CD4-positive, alpha-beta memory T cell (primary cell): ENCODE data around the gene THAP7. TPM values are rescaled to one million over a fixed set of nuclear protein-coding genes. Genes with fewer than 3 reads are reported as not detected.
"Not testable (repeated sequence)": the region's sequence is repeated elsewhere in the genome, so short reads cannot be mapped to it uniquely, and the experiment has no call there.

Experiments
- CTCF ChIA-PET: fragments of 350-600 bp; sonication (Branson Sonifier 250); formaldehyde crosslinking; loops from one replicate; lab custom pipeline; 2021; ENCODE audit warnings: inconsistent platforms; ENCODE audit not compliant: partially characterized antibody; lab: Charles Lee
- POLR2A ChIA-PET: fragments of 350-600 bp; sonication (Branson Sonifier 250); formaldehyde crosslinking; loops from one replicate; lab custom pipeline; 2021; ENCODE audit not compliant: partially characterized antibody; lab: Charles Lee
- DNase-seq, 5 donors: peaks; one replicate each; pipeline versions ENCODE4 v3.0.0 to v3.0.0-alpha.2; 2020 to 2022; ENCODE audit warnings: mixed read lengths in 1 of 5
- H3K27ac ChIP-seq: one replicate; pipeline ENCODE4 v1.7.0; 2013; ENCODE audit warnings: low read depth, low read length
- H3K27me3 ChIP-seq: 2 replicates; pipeline ENCODE4 v1.7.0; 2013; ENCODE audit warnings: mild to moderate bottlenecking, low read length, moderate library complexity; ENCODE audit not compliant: insufficient read depth
- H3K36me3 ChIP-seq: 2 replicates; pipeline ENCODE4 v1.7.0; 2013; ENCODE audit warnings: mild to moderate bottlenecking, low read length, moderate library complexity; ENCODE audit not compliant: insufficient read depth
- H3K4me1 ChIP-seq: 2 replicates; pipeline ENCODE4 v1.7.0; 2013; ENCODE audit warnings: mild to moderate bottlenecking, low read length, moderate library complexity; ENCODE audit not compliant: insufficient read depth
- H3K4me3 ChIP-seq, 2 donors: one replicate each; pipeline ENCODE4 v1.7.0; 2013; ENCODE audit warnings: low read length in 2 of 2, mild to moderate bottlenecking in 1 of 2
- H3K9me3 ChIP-seq, 2 donors: one replicate each; pipeline ENCODE4 v1.7.0; 2013; ENCODE audit warnings: low read length in 2 of 2, control low read depth in 1 of 2; ENCODE audit not compliant: control insufficient read depth in 1 of 2
- H3K27ac Mint-ChIP-seq, 7 donors: one replicate each; pipeline ENCODE4 v1.8.0; 2020 to 2021; ENCODE audit warnings: mixed read lengths in 7 of 7, mild to moderate bottlenecking in 6 of 7, inconsistent platforms in 3 of 7, moderate library complexity in 3 of 7
- H3K27me3 Mint-ChIP-seq, 2 donors: one replicate each; pipeline ENCODE4 v1.8.0; 2020 to 2021; ENCODE audit warnings: mixed read lengths in 2 of 2
- H3K36me3 Mint-ChIP-seq, 2 donors: one replicate each; pipeline ENCODE4 v1.8.0; 2020 to 2021; ENCODE audit warnings: mixed read lengths in 2 of 2, inconsistent platforms in 1 of 2, mild to moderate bottlenecking in 1 of 2
- H3K4me1 Mint-ChIP-seq, 4 donors: one replicate each; pipeline ENCODE4 v1.8.0; 2020 to 2021; ENCODE audit warnings: mixed read lengths in 4 of 4, mild to moderate bottlenecking in 1 of 4
- H3K4me3 Mint-ChIP-seq, 8 donors: one replicate each; pipeline ENCODE4 v1.8.0; 2020 to 2021; ENCODE audit warnings: mixed read lengths in 8 of 8, mild to moderate bottlenecking in 7 of 8, moderate library complexity in 6 of 8, inconsistent platforms in 3 of 8
- H3K9me3 Mint-ChIP-seq, 8 donors: one replicate each; pipeline ENCODE4 v1.8.0; 2020 to 2021; ENCODE audit warnings: mixed read lengths in 8 of 8, mild to moderate bottlenecking in 5 of 8, inconsistent platforms in 3 of 8, moderate library complexity in 1 of 8
- intact Hi-C: fragments of 100-400 bp; cut with micrococcal nuclease; formaldehyde crosslinking; loops from one replicate; pipeline ENCODE4 v1.15.1; 2023
- polyA plus RNA-seq, 2 donors: library from polyadenylated mRNA; unstranded; fragments of 300-500 nt; fragmentation: Illumina TruSeq; gene quantifications; one replicate each; pipeline ENCODE4 v1.2.3, GENCODE V29; 2021
- total RNA-seq, 2 experiments: library from RNA; stranded (reverse); gene quantifications; one replicate each; pipeline ENCODE4 v1.2.3, GENCODE V29; 2021

Gene THAP7
- total and polyA plus RNA-seq, 4 experiments from 2014 or later, result 45.9 to 65.0 (median 53.6) TPM

- H3K27me3 ChIP-seq, result no peaks in the 10 kb centered on the region
- H3K4me1 ChIP-seq, result peaks cover 24% of the 10 kb centered on the region
- no peaks in the 10 kb centered on the region for H3K9me3 ChIP-seq
- Mint-ChIP-seq H3K4me3 (peak within 1 kb of the TSS; percentile 55 to 84 (median 72)), H3K27me3 (peaks cover 5 to 9% of the 10 kb centered on the region in 2 donors), H3K27ac (peak within 1 kb of the TSS; percentile 70 to 97 (median 92)), H3K9me3 (no peaks in the 10 kb centered on the region), H3K4me1 (peaks cover 9 to 30% (median 25%) of the 10 kb centered on the region in 4 donors), H3K36me3 (no peaks in the 10 kb centered on the region)
- DNase-seq, result peak; percentile 60 to 76 (median 66)
- intact Hi-C loops, result no loop called here
- CTCF ChIA-PET, result no interaction called here
- no peaks in the 10 kb centered on the region for H3K36me3 ChIP-seq
- H3K4me3 ChIP-seq, result no peak within 1 kb of the TSS
- POLR2A ChIA-PET, result interaction anchor here (1.1 kb wide), 1 partner anchor 64 kb away, joined by 3 read pairs; no protein-coding TSS in a partner anchor
- H3K27ac ChIP-seq, result no peak within 1 kb of the TSS
Measured at GRCh38 chr22:21045585-21046294, 43.8 kb upstream of the THAP7 start, which contains the start of gene LRRC74B. Gene LRRC74B (plus strand): TSS chr22:21045946. CDS start chr22:21045987, 41 bp downstream.

- Histone ChIP-seq H3K4me3 (no peak overlapping the region), H3K27me3 (no peaks in the 10 kb centered on the region), H3K4me1 (peaks cover 24% of the 10 kb centered on the region), H3K9me3 (no peaks in the 10 kb centered on the region), H3K36me3 (no peaks in the 10 kb centered on the region), H3K27ac (no peak overlapping the region)
- CTCF ChIA-PET, result no interaction called here
- no peaks in the 10 kb centered on the region for H3K36me3 Mint-ChIP-seq
- intact Hi-C loops, result no loop called here
- peak overlapping the region; percentile 55 to 84 (median 72) for H3K4me3 Mint-ChIP-seq
- H3K4me1 Mint-ChIP-seq, result peaks cover 9 to 30% (median 25%) of the 10 kb centered on the region in 4 donors
- no peaks in the 10 kb centered on the region for H3K9me3 Mint-ChIP-seq
- no peak for DNase-seq
- H3K27ac Mint-ChIP-seq, result peak overlapping the region; percentile 70 to 97 (median 92)
- POLR2A ChIA-PET, result interaction anchor here (1.1 kb wide), 1 partner anchor 63 kb away, joined by 3 read pairs; no protein-coding TSS in a partner anchor
- H3K27me3 Mint-ChIP-seq, result peaks cover 6 to 9% of the 10 kb centered on the region in 2 donors
Measured at GRCh38 chr22:21044931-21045584, 43.1 kb upstream of the THAP7 start.

- H3K36me3 Mint-ChIP-seq, result no peaks in the 10 kb centered on the region
- Histone ChIP-seq H3K36me3 (no peaks in the 10 kb centered on the region), H3K4me3 (no peak overlapping the region), H3K4me1 (peaks cover 24% of the 10 kb centered on the region), H3K27ac (no peak overlapping the region), H3K27me3 (no peaks in the 10 kb centered on the region), H3K9me3 (no peaks in the 10 kb centered on the region)
- POLR2A ChIA-PET, result interaction anchor here (1.3 kb wide), 1 partner anchor 41 kb away, joined by 3 read pairs; no protein-coding TSS in a partner anchor
- peak overlapping the region in 2 of 8 donors; percentile 21 to 48 for H3K4me3 Mint-ChIP-seq
- intact Hi-C loops, result no loop called here
- CTCF ChIA-PET, result no interaction called here
- DNase-seq, result no peak
- peak overlapping the region in 4 of 7 donors; percentile 23 to 81 (median 71) for H3K27ac Mint-ChIP-seq
- H3K9me3 Mint-ChIP-seq, result no peaks in the 10 kb centered on the region
- H3K4me1 Mint-ChIP-seq, result peaks cover 9 to 30% (median 25%) of the 10 kb centered on the region in 4 donors
- peaks cover 9 to 12% of the 10 kb centered on the region in 2 donors for H3K27me3 Mint-ChIP-seq
Measured at GRCh38 chr22:21043860-21044535, 42.1 kb upstream of the THAP7 start.

DNA sequence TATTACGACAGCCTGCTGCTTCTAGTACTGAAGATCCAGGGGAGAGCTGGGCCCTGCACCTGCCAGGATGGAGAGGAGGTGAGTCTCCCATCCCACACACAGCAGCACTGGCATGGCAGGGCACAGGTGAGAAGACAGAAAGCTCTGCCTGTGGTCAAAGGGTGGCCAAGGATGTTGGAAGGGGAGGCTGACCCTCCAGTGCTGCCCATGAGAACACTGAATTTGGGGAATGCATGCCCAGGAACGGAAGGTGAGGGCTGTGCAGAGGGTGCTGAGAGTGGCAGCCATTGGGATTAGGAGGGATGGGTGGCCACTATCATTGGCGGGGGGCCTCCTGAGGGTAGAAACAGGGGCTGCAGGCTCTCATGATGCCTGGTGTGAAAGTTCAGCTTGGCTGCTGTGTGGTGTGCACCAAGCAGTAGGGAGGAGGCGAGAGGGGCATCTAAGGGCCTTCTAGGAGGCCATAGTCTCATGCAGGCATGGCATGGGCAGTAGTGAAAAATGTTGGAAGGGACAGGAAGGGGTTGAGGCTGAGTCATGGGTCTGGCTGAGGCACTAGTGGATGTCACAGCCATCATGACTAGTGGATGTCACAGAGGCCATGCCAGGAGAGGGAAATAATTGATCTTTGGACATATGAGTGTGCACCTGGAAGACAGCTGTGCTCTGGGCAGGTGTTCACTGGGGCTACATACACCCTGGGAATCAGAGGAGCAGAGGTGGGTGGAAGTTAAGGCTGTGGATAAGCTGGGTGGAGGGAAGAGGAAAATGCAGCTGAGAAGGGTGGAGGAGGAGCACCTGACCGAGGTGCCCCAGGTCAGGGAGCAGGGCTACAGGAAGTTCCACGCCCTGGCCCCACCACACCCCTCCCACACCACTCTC is 41.3 kb upstream of the THAP7 start:
- Histone ChIP-seq H3K27ac (no peak overlapping the region), H3K4me1 (peaks cover 24% of the 10 kb centered on the region), H3K4me3 (no peak overlapping the region), H3K36me3 (no peaks in the 10 kb centered on the region), H3K27me3 (no peaks in the 10 kb centered on the region), H3K9me3 (no peaks in the 10 kb centered on the region)
- ChIA-PET POLR2A (interaction anchor here (1.3 kb wide), 1 partner anchor 40 kb away, joined by 3 read pairs; no protein-coding TSS in a partner anchor), CTCF (no interaction called here)
- DNase-seq, result no peak
- Mint-ChIP-seq H3K27me3 (peaks cover 14 to 17% of the 10 kb centered on the region in 2 donors), H3K4me3 (peak overlapping the region in 6 of 8 donors; percentile 15 to 77 (median 36)), H3K27ac (peak overlapping the region in 5 of 7 donors; percentile 23 to 77 (median 67)), H3K9me3 (no peaks in the 10 kb centered on the region), H3K36me3 (no peaks in the 10 kb centered on the region), H3K4me1 (peaks cover 9 to 30% (median 25%) of the 10 kb centered on the region in 4 donors)
- intact Hi-C loops, result no loop called here

DNA sequence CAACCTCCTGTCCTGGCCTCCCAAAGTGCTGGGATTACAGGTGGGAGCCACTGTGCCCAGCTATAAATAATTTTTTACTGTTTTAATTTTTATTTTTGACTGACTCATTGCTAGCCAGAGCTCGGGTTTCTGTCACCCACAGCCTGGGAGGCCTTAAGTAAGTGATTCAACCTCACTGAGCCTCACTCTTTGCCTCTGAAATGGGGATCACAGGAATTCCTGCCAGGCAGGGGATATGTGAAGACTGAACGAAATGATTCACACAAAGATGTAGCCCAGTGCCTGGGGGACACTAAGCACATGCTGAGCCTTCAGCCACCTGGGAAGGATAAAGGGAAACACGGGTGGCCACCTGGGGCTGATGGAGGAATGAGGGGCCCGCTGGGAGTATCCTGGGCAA is 40.0 kb upstream of the THAP7 start:
- Histone ChIP-seq H3K9me3 (no peaks in the 10 kb centered on the region), H3K4me3 (no peak overlapping the region), H3K27ac (no peak overlapping the region), H3K36me3 (no peaks in the 10 kb centered on the region), H3K27me3 (no peaks in the 10 kb centered on the region), H3K4me1 (peaks cover 24% of the 10 kb centered on the region)
- POLR2A ChIA-PET, result no interaction called here
- no peak for DNase-seq
- H3K9me3 Mint-ChIP-seq, result no peaks in the 10 kb centered on the region
- H3K4me3 Mint-ChIP-seq, result no peak overlapping the region
- no peaks in the 10 kb centered on the region for H3K36me3 Mint-ChIP-seq
- CTCF ChIA-PET, result no interaction called here
- intact Hi-C loops, result no loop called here
- peaks cover 9 to 30% (median 25%) of the 10 kb centered on the region in 4 donors for H3K4me1 Mint-ChIP-seq
- H3K27me3 Mint-ChIP-seq, result peaks cover 17% of the 10 kb centered on the region in 2 donors
- no peak overlapping the region for H3K27ac Mint-ChIP-seq

GRCh38 chr22:21039158-21039557 is 37.2 kb upstream of the THAP7 start:
- H3K4me3 Mint-ChIP-seq, H3K36me3 Mint-ChIP-seq, H3K36me3 ChIP-seq, H3K9me3 Mint-ChIP-seq, H3K4me3 ChIP-seq, DNase-seq, CTCF ChIA-PET, H3K27me3 ChIP-seq, H3K9me3 ChIP-seq, H3K4me1 ChIP-seq, POLR2A ChIA-PET, intact Hi-C loops, H3K27ac Mint-ChIP-seq, H3K27ac ChIP-seq: not testable (repeated sequence)
- H3K4me1 Mint-ChIP-seq, result peaks cover 4 to 12% (median 10%) of the 10 kb centered on the region in 4 donors
- H3K27me3 Mint-ChIP-seq, result peaks cover 17 to 20% of the 10 kb centered on the region in 2 donors
